Measurements from ENCODE around the gene HAL. TPM values are rescaled to one million over a fixed set of nuclear protein-coding genes. Genes with fewer than 3 reads are reported as not detected.
A peak's percentile ranks its signal among the peaks of the same experiment; 100 is the strongest.

The HAL gene, protein sequence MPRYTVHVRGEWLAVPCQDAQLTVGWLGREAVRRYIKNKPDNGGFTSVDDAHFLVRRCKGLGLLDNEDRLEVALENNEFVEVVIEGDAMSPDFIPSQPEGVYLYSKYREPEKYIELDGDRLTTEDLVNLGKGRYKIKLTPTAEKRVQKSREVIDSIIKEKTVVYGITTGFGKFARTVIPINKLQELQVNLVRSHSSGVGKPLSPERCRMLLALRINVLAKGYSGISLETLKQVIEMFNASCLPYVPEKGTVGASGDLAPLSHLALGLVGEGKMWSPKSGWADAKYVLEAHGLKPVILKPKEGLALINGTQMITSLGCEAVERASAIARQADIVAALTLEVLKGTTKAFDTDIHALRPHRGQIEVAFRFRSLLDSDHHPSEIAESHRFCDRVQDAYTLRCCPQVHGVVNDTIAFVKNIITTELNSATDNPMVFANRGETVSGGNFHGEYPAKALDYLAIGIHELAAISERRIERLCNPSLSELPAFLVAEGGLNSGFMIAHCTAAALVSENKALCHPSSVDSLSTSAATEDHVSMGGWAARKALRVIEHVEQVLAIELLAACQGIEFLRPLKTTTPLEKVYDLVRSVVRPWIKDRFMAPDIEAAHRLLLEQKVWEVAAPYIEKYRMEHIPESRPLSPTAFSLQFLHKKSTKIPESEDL
- 2.5 TPM for total RNA-seq
- long read RNA-seq, partial matches to known transcripts, result 2 of 2 reads
- long read RNA-seq, other reads (novel, unspliced or antisense), result 0 of 2 reads

DNA sequence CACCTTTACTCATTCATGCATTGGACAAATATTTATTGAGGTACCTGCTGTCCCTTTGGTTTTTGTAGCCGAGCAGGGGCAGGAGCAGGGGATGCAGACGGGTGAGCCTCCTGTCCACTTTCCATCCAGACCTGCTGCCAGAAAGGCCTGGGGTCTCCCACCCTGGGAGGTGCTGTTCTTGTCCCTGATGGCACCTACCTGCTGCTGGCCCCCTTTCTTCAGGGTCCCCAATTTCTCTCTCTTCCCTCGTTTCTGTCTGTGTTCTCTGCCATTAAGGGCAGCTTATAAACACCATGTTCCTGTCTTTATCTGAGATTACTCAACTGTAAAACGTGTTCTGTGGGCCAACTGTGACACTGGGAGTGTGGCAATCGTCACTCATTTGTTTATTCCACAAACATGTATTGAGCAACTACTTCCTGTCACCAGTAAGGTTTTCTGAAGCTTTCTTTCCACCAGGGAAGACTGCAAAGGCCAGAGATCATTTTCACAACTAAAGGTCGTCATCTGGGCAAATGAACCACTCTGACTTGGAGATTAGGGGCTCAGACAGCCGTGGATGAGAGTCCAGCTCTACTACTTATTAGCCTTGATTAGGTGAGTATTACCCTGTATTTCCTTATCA lies at the start of gene HAL:
Gene HAL, minus strand, starts transcription at position 311 of the 625 bp plus-strand sequence. CDS start 434 bp downstream, outside the sequence.
- DNase-seq (ENCODE audit: low spot score), result no peak

DNA sequence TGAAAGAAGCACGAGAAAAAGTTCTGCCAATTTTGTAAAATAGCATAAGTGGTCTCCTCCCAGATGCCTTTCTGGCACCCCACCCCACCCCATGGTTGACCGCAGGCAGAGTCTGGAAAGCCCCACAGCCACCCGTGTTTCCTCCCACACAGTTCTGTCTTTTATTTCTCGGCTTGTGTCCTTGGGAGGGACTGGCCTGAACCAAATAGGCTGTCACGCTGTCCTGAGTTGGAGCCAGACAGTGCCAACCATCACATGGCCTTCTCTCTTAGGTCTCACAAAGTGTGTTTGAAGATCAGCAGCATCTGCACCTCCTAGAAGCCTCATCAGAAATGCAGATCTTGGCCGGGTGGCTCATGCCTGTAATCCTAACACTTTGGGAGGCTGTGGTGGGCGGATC lies 49.4 kb upstream of the HAL start:
- no peak for DNase-seq (ENCODE audit: low spot score)

DNA sequence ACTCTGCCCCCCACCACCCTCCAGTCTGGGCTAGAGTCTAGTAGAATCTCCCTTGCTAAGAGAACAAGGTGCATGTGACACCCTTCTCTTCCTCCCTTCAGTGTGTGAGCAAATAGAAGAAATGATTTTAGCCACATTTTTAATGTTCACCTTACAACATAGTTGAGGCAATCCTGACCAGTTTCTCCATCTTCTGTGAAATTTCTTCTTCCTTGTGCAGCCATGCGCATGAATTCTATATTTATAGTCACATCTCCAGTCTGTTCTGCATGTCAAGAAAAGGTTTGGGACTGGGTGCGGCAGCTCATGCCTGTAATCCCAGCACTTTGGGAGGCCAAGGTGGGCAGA lies 48.8 kb upstream of the HAL start:
- no peak for DNase-seq (ENCODE audit: low spot score)

DNA sequence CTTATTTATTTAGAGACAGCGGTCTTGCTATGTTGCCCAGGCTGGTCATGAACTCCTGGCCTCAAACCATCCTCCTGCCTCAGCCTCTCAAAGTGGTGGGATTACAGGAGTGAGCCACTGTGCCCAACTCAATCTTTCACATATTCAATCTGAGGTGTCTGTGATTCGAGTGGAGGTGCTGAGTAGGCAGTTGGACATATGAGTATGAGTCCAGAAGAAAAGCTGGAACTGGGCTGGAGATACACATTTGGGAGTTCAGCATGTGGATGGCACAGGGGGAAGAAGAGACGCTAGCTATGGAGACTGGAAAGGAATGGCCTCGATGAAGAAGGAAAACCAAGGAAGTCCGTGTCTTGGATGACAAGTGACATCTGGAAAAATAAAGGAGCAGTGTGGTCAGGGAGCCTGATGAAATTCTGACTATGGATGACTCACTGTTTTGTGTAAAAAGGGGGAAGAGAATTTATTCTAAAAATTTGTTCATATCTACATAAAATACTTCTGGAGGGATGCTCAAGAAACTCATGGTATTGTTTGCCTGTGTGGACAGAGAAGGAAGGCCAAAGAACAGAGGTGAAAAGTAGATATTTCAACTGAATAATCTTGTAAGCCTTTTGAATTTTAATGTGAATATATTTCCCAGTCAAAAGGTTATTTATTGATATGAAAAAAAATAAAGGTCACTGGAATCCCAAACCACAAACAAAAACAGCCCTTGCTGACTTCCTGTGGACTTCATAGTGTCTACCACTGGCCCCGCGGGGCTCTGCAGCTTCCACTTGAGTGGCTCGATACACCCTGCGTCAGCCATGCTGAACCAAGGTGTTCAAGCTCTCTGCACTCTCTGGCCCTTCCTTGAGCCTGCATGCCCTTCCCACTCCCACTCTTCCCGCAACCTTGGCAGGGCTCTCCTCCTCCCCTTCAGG lies 48.1 kb upstream of the HAL start:
- DNase-seq (ENCODE audit: low spot score), result no peak

DNA sequence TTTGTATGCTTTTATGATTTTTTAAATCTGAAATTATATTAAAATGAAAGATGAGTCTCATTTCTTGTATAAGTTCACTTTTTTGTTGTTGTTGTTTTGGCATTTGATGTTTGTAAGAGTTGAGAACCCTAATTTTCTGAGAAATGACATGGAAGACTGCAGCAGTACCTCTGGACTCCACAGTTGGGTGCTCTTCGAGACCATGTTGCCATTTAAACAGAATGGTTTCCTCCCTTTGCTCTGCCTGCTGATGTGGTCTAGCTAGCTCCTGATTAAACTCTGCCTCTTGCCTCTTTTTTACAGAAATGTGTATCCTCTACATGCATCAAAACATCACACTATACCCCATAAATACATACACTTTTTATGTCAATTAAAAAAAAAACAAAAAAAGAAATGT lies 45.0 kb upstream of the HAL start:
- no peak for DNase-seq (ENCODE audit: low spot score)

DNA sequence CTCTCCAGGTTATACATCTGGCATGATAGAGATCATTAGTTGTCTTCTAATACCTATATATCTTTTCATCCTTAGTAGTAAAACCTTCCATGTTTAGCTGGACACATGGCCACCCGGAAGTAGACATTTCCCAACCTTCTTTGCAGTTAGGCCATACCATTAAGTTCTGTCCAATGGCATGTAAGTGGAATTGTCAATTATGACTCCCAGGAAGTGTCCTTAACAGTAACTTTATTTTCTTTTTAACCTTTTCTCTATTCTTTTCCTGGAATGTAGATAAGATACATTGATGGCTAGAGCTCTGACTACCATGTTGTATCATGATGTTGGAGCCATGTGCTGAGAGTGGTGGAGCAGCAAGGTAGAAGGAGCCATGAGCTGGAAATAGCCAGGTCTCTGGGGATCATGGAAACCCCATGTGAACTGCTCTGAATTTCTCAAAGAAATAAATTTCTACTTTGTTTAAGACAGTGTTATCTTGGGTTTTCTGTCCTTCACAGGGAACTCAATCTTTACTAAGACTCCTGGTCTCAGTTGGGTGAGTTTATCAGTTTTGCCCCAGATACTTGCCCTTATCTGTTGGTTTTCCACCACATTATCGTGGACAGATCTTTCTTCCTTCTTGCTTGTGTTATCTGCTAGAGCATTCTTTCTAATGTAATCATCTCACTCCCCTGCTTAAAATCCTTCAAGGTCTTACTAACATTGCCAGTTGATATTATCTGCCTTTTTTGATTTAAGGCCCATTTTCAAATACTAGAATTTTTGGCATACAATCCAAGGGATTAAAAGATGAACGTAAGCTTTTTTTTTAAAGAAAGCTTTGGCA lies 44.4 kb upstream of the HAL start:
- DNase-seq (ENCODE audit: low spot score), result no peak

DNA sequence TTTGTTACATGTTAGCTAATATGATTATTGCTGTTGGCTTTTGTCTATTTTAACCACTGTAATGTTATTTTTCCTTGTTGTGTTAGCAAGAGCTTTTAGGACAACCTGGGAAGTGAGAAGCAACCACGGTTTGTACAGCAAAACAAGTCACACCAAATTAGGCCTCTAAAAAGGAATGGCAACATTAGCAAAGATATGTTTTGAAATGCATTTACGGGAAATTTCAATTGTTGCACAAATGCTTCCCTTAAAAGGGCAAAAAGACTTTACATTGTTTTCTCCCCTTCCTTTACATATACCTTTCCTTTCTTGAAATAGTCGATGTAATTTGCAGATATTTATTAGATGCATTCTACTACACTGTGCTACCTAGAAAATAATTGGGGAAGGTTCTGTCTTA lies 43.4 kb upstream of the HAL start:
- DNase-seq (ENCODE audit: low spot score), result no peak

DNA sequence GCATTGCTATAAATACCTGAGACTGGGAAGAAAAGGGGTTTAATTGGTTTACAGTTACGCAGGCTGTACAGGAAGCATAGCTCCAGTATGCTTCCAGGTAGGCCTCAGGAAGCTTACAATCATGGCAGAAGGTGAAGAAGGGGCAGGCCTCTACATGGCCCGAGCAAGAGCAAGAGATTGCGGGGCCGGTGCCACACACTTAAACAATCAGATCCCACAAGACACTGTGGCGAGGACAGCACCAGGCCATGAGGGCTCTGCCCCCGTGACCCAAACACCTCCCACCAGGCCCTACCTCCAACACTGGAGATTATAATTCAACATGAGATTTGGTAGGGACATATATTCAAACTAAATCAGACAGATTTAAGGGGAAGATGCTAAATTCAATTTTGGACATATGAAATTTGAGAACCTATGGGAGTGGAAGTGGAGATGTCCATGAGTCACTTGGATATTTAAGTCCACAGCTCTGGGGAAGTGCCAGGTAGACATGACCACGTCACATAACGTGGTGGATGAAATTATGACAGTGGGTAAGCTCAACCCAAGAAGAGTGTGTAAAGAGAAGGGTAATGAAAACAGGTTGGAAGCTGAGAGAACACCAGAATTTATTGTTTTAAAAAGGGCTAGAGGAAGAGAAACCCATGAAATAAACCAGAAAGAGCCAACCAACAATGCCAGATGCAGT lies 40.8 kb upstream of the HAL start:
- no peak for DNase-seq (ENCODE audit: low spot score)

DNA sequence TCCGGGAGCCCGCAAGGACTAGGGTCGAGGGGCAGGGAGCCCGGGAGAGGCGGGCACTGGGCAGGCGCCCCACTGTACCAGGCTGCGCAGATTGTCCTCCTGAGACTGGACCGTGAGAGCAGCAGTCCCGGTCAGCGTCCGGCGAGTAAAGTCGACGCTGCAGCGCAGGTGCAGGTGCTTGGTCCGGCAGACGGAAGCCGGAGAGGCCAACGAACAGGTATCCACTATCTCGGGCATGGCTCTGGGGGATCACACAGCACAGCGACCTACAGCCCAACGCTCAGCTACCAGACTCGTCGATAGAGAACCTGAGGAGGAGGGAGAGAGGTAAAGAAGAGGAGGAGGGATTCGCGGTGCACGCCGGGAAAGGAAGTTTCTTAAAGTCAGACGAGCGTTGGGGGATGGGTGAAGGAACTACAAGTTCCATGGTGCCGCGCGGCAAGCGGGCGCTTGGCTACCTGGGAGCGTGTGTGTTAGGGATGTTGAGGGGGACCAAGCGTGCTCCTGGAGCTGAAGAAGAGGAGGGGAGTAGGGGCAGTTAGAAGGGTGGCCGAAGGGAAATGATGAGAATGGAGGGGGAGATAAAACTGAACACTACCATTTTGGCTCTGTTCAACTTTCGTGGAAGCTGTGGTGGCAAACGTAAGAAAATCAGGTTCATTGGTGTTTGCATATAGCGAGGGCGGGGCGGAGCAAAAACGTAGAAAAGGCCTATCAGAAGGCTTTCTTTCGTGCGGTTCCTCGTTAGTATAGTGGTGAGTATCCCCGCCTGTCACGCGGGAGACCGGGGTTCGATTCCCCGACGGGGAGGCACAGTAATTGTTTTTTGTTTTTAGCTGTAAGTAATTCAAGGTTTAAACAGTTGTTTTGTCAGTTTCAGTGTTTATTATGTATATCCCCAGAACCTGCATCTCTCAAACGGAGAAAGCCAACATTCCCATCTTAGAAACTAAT lies 39.4 kb upstream of the HAL start, which contains the start of gene LTA4H:
Gene LTA4H, minus strand, starts transcription at position 305 of the 954 bp plus-strand sequence. Its CDS starts 68 bp downstream, at position 237.
- DNase-seq (ENCODE audit: low spot score), result peak; percentile 97

DNA sequence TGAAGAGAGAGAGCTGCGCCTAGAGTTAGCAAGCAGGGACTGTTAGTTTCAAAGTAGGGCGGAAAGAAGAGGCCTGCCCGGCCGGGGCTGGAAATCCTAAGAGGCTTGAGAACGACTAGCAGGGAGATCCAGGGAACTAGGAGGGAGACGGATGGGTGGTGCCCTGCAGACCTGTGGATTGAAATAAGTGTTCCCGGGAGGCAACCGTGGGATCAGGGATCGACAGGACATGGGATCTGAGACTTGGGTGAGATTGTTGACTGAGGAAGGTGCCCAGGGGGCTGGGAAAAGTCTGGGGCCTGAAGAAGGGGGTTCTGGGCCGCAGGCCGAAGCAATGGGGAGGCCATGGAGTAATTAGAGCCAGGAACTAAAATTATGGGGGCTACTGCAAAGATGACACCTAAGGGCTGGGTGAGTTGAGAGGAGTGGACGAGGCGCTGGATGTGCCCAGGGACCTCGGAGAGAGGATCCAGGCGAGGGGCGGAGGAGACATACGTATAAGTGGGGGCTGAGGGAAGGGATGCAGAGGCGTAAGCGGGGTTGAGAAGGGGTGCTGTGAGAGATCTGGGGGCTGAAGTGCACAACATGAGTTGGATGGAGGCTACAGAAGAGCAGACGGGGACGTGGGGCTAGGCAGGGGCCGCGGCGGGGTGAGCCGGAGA lies 38.6 kb upstream of the HAL start:
- no peak for DNase-seq (ENCODE audit: low spot score)

DNA sequence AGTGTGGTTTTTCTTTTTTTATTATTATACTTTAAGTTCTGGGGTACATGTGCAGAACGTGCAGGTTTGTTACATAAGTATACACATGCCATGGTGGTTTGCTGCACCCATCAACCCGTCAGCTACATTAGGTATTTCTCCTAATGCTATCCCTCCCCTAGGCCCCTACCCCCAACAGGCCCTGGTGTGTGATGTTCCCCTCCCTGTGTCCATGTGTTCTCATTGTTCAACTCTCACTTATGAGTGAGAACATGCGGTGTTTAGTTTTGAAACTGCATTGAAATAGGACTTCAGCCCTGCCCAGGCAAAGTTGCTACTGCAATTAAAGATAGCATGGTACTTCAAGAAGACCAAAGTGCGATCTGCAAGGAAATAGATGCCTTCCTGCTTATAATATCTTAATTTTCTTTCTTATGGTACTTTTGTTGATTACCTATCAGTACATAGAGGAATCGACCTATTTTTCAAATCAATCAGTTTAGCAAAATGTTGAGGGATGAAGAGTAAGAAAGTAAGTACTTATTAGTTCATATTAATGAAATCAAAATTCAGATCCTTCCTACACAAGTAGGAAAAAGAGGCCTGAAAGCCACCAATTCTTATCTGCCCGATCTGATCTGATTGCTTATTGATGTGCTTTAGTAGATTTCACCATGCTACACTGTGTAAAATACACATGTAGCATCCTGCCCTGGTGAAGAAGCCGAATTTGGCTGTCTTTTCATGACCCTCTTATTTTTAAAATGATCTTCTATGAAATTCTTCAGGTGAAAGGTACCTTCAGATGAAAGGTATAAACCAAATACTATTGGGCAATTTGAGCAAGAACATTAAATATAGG lies 37.6 kb upstream of the HAL start:
- no peak for DNase-seq (ENCODE audit: low spot score)

DNA sequence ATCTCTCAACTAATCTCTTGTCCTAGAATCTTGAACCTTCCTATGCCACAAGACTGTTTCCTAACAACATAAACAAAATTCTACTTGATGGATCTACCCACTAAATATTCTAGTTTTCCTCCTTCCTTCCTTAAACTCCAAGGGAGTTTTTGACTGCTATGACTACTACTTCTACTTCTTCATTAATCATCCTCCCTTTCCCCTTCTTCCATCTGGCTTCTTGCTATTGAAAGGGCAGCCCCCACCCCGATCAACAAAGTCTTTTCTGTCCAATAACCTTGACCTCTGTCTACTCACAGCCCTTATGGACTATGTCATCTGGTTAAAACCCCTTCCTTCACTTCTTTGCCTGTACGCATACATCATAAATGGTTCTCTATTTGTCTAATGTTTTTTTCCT lies 33.7 kb upstream of the HAL start:
- DNase-seq (ENCODE audit: low spot score), result no peak

DNA sequence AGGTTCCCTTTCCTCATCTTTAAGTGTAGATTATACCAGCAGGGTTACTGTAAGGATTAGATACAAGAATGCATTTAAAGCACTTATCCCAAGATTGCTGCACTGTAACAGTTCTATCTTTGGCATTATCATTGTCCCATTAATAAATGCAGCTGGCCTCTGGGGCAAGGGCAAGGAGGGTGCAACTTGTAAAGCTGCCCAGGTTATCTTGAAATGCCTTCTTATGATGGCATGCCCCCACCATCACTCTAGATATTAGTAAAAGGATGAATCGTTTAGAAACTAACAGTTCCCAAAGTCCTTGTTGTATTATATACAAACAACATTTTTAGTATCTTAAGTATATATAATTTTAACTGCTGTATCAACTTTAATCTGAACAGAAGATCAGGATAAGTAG lies 32.4 kb upstream of the HAL start:
- no peak for DNase-seq (ENCODE audit: low spot score)

DNA sequence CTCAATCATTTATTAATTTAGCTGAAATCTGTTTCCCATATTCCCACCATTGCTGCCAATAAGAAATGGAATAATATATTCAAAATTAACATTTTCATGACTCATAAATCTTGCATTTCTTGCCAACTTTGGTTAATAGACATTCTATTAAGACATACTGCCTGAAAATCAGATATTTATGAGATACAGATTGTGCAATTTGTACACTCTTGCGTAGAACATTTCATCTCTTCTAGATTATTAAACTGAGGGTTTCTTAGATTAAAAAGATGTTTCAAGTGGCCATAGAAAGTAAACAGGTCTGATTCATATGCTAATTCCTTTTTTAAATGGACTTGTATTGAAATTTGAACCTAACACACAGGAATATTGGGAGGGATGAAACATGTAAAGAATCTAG lies 30.2 kb upstream of the HAL start:
- DNase-seq (ENCODE audit: low spot score), result no peak

DNA sequence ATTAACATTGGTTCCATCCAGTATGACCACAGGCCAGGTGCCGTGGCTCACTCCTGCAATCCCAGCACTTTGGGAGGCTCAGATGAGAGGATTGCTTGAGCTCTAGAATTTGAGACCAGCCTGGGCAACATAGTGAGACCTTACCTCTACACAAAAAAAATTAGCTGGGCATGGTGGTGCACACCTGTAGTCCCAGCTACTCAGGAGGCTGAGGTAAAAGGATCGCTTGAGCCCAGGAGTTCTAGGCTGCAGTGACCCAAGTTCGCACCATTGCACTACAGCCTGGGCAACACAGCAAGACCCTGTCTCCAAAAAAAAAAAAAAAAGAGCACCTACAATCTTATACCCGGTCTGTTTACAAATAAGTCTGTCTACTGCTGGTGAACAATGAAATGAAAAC lies 29.4 kb upstream of the HAL start:
- no peak for DNase-seq (ENCODE audit: low spot score)

DNA sequence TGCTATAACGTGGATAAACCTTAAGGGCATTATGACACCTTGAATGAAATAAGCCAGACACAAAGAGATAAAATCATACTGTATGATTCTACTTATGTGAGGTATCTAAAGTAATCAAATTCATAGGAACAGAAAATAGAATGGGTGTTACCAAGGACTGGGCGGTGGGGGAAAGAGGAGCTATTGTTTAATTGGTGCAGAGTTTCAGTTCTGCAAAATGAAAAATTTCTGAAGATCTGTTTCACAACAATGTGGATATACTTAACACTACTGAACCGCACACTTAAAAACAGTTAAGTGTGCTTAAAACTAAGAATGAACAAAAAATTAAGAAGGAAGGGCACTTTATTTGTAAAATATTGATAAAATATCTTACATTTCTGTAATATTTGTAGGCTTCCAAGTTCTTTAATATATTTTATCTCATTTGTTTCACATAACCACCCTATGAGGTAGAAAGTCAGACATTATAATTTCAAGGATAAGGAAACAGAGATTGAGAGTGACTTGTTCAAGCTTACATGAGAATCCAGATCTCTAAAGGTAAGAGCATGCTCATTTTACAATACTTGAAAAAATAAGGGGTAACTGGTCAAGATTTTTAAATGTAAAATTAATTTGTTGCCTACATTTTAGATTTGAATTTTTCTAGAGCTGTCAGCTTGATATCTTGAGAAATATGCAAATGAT lies 24.3 kb upstream of the HAL start:
- no peak for DNase-seq (ENCODE audit: low spot score)
